T-helper 1 cell treated with Interleukin-12 subunit alpha and Interleukin-12 subunit beta and Interleukin-4 antibody, amounts not matched to agents 30 μg/mL and 1 μg/mL, for 36 hours (primary cell): ENCODE results near the gene NENF.
"Not testable (repeated sequence)": the region's sequence is repeated elsewhere in the genome, so short reads cannot be mapped to it uniquely, and the experiment has no call there.

Experiments used
- H3K27ac Mint-ChIP-seq: one replicate; pipeline ENCODE4 v1.8.0; 2021; ENCODE audit warnings: mild to moderate bottlenecking, mixed read lengths
- H3K27me3 Mint-ChIP-seq: one replicate; pipeline ENCODE4 v1.8.0; 2021; ENCODE audit warnings: low read depth, mixed read lengths
- H3K36me3 Mint-ChIP-seq: one replicate; pipeline ENCODE4 v1.8.0; 2021; ENCODE audit warnings: low read depth, mixed read lengths
- H3K4me1 Mint-ChIP-seq: one replicate; pipeline ENCODE4 v1.8.0; 2021; ENCODE audit warnings: low read depth, mixed read lengths
- H3K4me3 Mint-ChIP-seq: one replicate; pipeline ENCODE4 v1.8.0; 2021; ENCODE audit warnings: mild to moderate bottlenecking, moderate library complexity, mixed read lengths
- H3K9me3 Mint-ChIP-seq: one replicate; pipeline ENCODE4 v1.8.0; 2021; ENCODE audit warnings: mixed read lengths

Gene NENF

GRCh38 chr1:212477680-212478466 is 45.2 kb downstream of the NENF start:
- Mint-ChIP-seq H3K4me3 (no peak overlapping the region), H3K36me3 (no peaks in the 10 kb centered on the region), H3K27ac (no peak overlapping the region), H3K9me3 (no peaks in the 10 kb centered on the region), H3K27me3 (peaks cover 34% of the 10 kb centered on the region), H3K4me1 (peaks cover 16% of the 10 kb centered on the region)

DNA sequence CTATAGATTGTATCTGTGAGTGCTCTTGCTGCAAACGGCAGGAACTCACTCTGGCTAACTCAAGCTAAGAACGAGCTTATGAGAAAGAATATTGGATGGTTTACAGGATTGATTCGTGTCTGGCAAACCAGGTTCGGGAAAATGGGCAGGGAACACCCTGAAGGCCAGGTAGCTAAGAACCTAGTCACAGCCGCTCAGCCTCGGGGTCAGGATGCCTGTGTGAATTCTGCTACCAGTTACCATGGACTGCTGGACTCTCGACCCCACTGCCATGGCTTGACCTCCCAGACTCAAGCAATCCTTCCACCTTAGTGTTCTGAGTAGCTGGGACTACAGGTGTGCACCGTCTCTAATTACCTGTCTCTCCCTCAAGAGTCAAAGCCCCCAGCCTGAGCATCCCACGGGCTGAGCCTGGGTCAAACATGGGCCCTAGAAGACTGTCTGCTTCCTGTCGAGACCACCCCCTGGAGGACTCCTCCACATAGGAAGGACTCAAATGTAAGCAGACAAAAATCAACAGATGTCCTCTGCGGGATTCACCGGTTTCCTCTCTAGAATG is 45.8 kb downstream of the NENF start:
- Mint-ChIP-seq H3K4me1 (peaks cover 16% of the 10 kb centered on the region), H3K36me3 (no peaks in the 10 kb centered on the region), H3K27me3 (peaks cover 34% of the 10 kb centered on the region), H3K4me3 (no peak overlapping the region), H3K27ac (no peak overlapping the region), H3K9me3 (no peaks in the 10 kb centered on the region)

- H3K27me3 Mint-ChIP-seq: peaks cover 33% of the 10 kb centered on the region
- H3K9me3 Mint-ChIP-seq: no peaks in the 10 kb centered on the region
- H3K4me3 Mint-ChIP-seq: no peak overlapping the region
- H3K36me3 Mint-ChIP-seq: no peaks in the 10 kb centered on the region
- H3K4me1 Mint-ChIP-seq: peaks cover 16% of the 10 kb centered on the region
- no peak overlapping the region for H3K27ac Mint-ChIP-seq
These were observed 46.5 kb downstream of the NENF start for GRCh38 chr1:212479188-212479587.

DNA sequence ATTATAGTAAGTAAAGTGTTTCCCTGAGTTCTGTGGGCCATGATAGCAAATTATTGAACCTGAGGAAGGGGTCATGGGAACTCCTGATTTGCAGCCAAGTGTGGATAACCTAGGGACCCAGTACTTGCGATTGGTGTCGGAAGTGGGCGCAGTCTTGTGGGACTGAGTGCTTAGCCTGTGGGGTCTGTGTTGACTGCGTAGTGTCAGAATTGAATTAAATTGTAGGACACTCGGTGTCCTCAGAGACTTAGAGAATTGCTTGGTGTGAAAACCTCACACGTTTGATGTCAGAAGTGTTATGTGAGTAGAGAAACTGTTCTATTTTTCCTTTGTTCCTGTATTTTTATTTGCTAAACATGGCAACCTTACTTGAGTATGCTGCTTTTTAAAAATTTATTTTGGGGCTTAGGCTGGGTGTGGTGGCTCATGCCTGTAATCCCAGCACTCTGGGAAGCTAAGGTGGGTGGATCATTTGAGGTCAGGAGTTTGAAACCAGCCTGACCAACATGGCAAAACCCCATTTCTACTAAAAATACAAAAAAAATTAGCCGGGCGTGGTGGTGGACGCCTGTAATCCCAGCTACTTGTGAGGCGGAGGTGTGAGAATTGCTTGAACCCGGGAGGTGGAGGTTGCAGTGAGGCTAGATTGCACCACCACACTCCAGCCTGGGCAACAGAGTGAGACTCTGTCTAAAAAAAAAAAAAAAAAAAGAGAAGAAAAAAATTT is 48.2 kb downstream of the NENF start:
- not testable (repeated sequence) for H3K27ac Mint-ChIP-seq, H3K9me3 Mint-ChIP-seq, H3K36me3 Mint-ChIP-seq, H3K4me3 Mint-ChIP-seq
- Mint-ChIP-seq H3K4me1 (peaks cover 16% of the 10 kb centered on the region), H3K27me3 (peaks cover 31% of the 10 kb centered on the region)

- peaks cover 16% of the 10 kb centered on the region for H3K4me1 Mint-ChIP-seq
- H3K36me3 Mint-ChIP-seq: no peaks in the 10 kb centered on the region
- H3K27ac Mint-ChIP-seq: no peak overlapping the region
- no peaks in the 10 kb centered on the region for H3K9me3 Mint-ChIP-seq
- H3K27me3 Mint-ChIP-seq: peaks cover 26% of the 10 kb centered on the region
- no peak overlapping the region for H3K4me3 Mint-ChIP-seq
These were observed 48.7 kb downstream of the NENF start for GRCh38 chr1:212481438-212481767.

DNA sequence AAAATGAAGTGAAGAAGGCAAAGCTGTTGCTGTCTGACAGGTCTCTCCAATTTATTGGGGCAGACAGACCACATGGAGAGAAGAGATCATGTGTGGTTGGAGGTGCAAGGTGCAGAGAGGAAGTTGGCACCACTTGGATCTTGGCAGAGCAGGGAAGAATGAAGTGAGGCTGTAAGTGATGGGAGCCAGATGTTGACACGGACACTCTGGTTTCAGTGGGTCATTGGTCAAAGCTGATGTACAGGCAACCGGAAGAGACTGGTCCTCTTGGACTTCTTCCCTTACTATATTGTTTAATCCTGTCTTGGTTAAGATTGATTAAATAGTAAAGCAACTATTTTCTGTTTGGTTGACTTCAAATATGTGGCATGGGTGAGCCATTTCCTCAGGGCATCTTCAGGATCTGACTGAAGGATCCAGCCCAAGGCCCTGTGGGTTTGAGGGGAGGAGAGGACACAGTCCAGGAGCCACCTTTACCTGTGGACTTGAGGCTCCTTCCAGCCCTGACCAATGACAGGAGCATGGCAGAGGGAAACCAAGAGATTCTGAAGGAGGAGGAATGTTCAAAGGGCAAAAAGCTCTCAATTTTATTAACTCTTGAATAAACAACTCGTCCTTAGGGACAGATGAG is 49.4 kb downstream of the NENF start:
- peaks cover 20% of the 10 kb centered on the region for H3K27me3 Mint-ChIP-seq
- H3K27ac Mint-ChIP-seq: no peak overlapping the region
- no peak overlapping the region for H3K4me3 Mint-ChIP-seq
- H3K9me3 Mint-ChIP-seq: no peaks in the 10 kb centered on the region
- no peaks in the 10 kb centered on the region for H3K36me3 Mint-ChIP-seq
- peaks cover 14% of the 10 kb centered on the region for H3K4me1 Mint-ChIP-seq

GRCh38 chr1:212482637-212483441 is 50.1 kb downstream of the NENF start:
- Mint-ChIP-seq H3K4me3 (no peak overlapping the region), H3K27me3 (peaks cover 18% of the 10 kb centered on the region), H3K4me1 (peaks cover 7% of the 10 kb centered on the region), H3K27ac (no peak overlapping the region), H3K9me3 (no peaks in the 10 kb centered on the region), H3K36me3 (no peaks in the 10 kb centered on the region)

- Mint-ChIP-seq H3K36me3 (no peaks in the 10 kb centered on the region), H3K4me3 (no peak overlapping the region), H3K27me3 (peaks cover 14% of the 10 kb centered on the region), H3K9me3 (no peaks in the 10 kb centered on the region), H3K27ac (no peak overlapping the region), H3K4me1 (peaks cover 2% of the 10 kb centered on the region)
These were observed 52.2 kb downstream of the NENF start for GRCh38 chr1:212484701-212485570.

DNA sequence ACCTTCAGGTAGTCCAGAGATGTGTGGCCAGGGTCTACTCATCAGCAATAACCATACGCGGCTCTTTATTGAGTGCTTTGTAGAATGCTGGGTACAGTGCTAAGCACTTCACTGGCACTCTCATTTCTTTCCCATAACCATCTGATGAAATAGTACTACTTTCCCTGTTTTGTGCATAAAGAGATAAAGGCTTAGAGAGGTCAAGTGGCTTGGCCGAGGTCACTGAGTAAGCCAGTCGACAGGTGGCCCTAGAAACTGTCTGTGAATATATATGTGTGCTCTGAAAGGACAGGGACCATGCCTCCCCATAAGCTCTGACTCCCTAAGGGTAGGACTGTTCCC is 52.8 kb downstream of the NENF start:
- no peaks in the 10 kb centered on the region for H3K36me3 Mint-ChIP-seq
- no peaks in the 10 kb centered on the region for H3K9me3 Mint-ChIP-seq
- H3K27me3 Mint-ChIP-seq: peaks cover 14% of the 10 kb centered on the region
- H3K27ac Mint-ChIP-seq: no peak overlapping the region
- H3K4me1 Mint-ChIP-seq: peaks cover 2% of the 10 kb centered on the region
- no peak overlapping the region for H3K4me3 Mint-ChIP-seq

DNA sequence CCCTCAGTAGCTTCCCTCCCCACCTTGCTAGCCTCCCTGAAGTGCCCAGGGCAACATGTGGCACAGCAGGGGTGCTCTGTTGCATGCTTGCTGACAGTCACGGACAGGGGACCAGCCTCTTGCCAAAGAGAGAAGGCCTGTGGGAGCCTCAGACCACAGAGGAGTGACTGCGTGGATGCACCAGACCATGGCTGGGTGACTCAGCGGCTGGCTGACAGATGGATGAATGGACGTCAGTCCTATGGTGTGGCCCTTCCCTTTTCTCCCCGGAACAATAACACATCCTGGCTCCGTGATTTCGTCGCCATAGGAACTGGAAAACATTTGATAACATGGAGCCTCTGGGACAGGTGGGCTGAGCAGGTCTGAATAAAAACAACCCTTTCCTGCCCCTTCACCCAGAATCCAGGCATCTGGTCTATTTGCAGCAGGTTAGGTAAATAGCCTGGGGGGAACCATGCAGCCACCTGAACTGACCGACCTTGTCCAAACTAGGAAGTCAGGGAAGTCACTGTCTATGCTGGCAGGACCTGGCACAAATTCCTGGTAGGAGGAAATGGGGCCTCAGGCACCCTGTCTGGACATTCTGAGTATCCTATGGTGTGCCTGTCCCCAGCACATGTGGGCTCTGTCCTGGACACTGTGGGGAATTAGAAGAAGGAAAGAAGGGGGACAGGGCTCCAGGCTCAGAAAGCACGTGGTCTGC is 53.3 kb downstream of the NENF start:
- H3K9me3 Mint-ChIP-seq: no peaks in the 10 kb centered on the region
- no peaks in the 10 kb centered on the region for H3K36me3 Mint-ChIP-seq
- peaks cover 15% of the 10 kb centered on the region for H3K27me3 Mint-ChIP-seq
- peaks cover 2% of the 10 kb centered on the region for H3K4me1 Mint-ChIP-seq
- H3K4me3 Mint-ChIP-seq: no peak overlapping the region
- H3K27ac Mint-ChIP-seq: no peak overlapping the region

DNA sequence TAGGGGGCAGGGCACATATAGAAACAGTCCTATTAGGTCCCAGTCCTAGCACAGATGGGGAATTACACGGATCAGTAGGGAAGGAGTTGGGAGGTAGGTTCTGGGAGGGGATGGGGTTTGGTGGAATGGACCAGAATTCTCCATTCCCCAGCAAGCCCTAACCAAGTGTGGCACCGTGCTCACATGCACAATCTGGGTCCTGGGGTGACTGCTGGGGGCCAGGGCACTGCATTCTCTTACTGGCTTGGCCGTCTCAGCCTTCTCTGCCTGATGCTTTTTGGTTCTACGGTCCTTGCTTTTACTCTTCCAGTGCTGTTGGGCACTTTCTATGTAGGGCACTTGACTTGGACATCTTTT is 53.9 kb downstream of the NENF start:
- Mint-ChIP-seq H3K4me1 (peaks cover 2% of the 10 kb centered on the region), H3K9me3 (no peaks in the 10 kb centered on the region), H3K4me3 (no peak overlapping the region), H3K36me3 (no peaks in the 10 kb centered on the region), H3K27me3 (peaks cover 18% of the 10 kb centered on the region), H3K27ac (no peak overlapping the region)

- Mint-ChIP-seq H3K4me3 (no peak overlapping the region), H3K27me3 (peaks cover 12% of the 10 kb centered on the region), H3K4me1 (peaks cover 2% of the 10 kb centered on the region), H3K36me3 (no peaks in the 10 kb centered on the region), H3K9me3 (no peaks in the 10 kb centered on the region), H3K27ac (no peak overlapping the region)
These were observed 54.6 kb downstream of the NENF start for GRCh38 chr1:212487286-212487685.

- Mint-ChIP-seq H3K27ac (no peak overlapping the region), H3K4me3 (no peak overlapping the region), H3K4me1 (peaks cover 2% of the 10 kb centered on the region), H3K36me3 (no peaks in the 10 kb centered on the region), H3K9me3 (no peaks in the 10 kb centered on the region), H3K27me3 (peaks cover 11% of the 10 kb centered on the region)
These were observed 55.2 kb downstream of the NENF start for GRCh38 chr1:212487774-212488435.
